Thyroid gland (tissue), 4 donors: ENCODE results near the gene IL6R.

Experiments used
- CTCF ChIP-seq, 6 experiments: fragments of 200-600 bp in 3 of 6; fragments of 450-650 bp in 3 of 6; sonication (generic) in 3 of 6; IDR thresholded peaks; one replicate each; pipeline ENCODE4 v1.5.1; 2016 to 2019; ENCODE audit warnings: antibody characterized with exemption in 6 of 6, mild to moderate bottlenecking in 2 of 6, inconsistent platforms in 1 of 6, moderate library complexity in 1 of 6
- POLR2A ChIP-seq, 2 donors: fragments of 450-650 bp; IDR thresholded peaks; one replicate each; pipeline ENCODE4 v1.6.1; 2017; ENCODE audit warnings: antibody characterized with exemption in 2 of 2, mild to moderate bottlenecking in 2 of 2, moderate library complexity in 1 of 2

DNA sequence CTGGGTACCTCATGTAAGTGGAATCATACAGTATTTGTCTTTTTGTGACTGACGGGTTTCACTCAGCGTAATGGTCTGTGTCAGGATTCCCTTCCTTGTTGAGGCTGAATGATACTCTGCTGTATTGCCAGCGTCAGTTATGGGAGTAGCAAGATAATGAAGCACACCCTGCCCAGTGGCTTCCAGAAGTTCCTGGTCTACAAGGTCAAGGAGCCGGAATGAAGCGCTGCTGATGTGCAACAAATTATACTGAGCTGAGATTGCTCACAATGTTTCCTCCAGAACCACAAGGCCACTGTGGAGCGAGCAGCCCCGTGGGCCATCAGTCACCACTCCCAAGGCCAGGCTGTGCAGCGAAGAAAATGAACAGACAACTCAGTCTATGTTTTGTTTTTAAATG lies 72.9 kb downstream of the IL6R start:
- TF ChIP-seq CTCF (IDR thresholded peaks at IDR 0.05) = no peak
- no peak for TF ChIP-seq POLR2A (IDR thresholded peaks at IDR 0.05)
